Fibroblast of skin of abdomen (primary cell): ENCODE results near the gene NDC1.

Experiments used
- DNase-seq: peaks from one replicate; pipeline ENCODE4 v3.0.0-alpha.2; 2013

NDC1 gene

GRCh38 chr1:53731043-53731600 lies 107.0 kb downstream of the NDC1 start:
- DNase-seq = peak; percentile 40

- DNase-seq = no peak
Measured at GRCh38 chr1:53730224-53730865, 107.8 kb downstream of the NDC1 start.

- peak; percentile 75 for DNase-seq
Measured at GRCh38 chr1:53729456-53730223, 108.5 kb downstream of the NDC1 start.

GRCh38 chr1:53728702-53729455 lies 109.2 kb downstream of the NDC1 start:
- no peak for DNase-seq

GRCh38 chr1:53728196-53728595 lies 109.9 kb downstream of the NDC1 start:
- DNase-seq = no peak

GRCh38 chr1:53727461-53728092 lies 110.5 kb downstream of the NDC1 start:
- no peak for DNase-seq

- no peak for DNase-seq
Measured at GRCh38 chr1:53726009-53726600, 112.0 kb downstream of the NDC1 start.

GRCh38 chr1:53725238-53725689 lies 112.8 kb downstream of the NDC1 start:
- peak; percentile 14 for DNase-seq

- no peak for DNase-seq
Measured at GRCh38 chr1:53722025-53722424, 116.1 kb downstream of the NDC1 start.

GRCh38 chr1:53721088-53721487 lies 117.0 kb downstream of the NDC1 start:
- DNase-seq = no peak

GRCh38 chr1:53719469-53719868 lies 118.6 kb downstream of the NDC1 start:
- no peak for DNase-seq

GRCh38 chr1:53718443-53718842 lies 119.7 kb downstream of the NDC1 start:
- DNase-seq = no peak

- no peak for DNase-seq
Measured at GRCh38 chr1:53717025-53717804, 120.9 kb downstream of the NDC1 start.

GRCh38 chr1:53716150-53716549 lies 121.9 kb downstream of the NDC1 start:
- DNase-seq = no peak

- DNase-seq = no peak
Measured at GRCh38 chr1:53715478-53715877, 122.6 kb downstream of the NDC1 start.
